ENCODE results near the gene TAF11L6.
"Not testable (repeated sequence)": the region's sequence is repeated elsewhere in the genome, so short reads cannot be mapped to it uniquely, and the experiment has no call there.

TAF11L6 gene

DNA sequence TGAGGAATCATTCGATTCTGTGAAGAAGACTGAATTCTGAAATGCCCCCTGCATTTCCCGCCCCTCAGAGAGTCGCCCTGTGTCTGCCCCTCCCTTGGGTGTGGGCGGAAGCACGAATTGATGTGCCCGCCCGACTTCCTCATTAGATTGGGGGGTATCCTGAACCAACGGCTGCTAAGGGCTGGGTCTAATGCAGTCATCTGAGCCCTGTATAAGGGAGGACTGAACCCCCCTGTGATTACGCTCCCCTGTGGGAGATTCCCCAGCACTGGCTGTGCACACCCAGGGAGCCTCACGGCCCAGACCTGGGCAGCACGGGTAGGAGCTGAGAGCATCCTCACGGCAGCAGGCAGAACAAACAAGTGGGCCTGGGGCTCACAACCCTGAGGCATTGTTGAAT, 10.9 kb upstream of the TAF11L6 start:
- H3K27ac ChIP-seq (ENCODE audit: low read depth in 2 of 2, low read length in 2 of 2); H3K9ac ChIP-seq (ENCODE audit: low read depth in 1 of 2, low read length in 2 of 2); H3K9me3 ChIP-seq (ENCODE audit: control insufficient read depth in 2 of 2, low read length in 2 of 2); H3K36me3 ChIP-seq (ENCODE audit: control insufficient read depth in 2 of 2, insufficient read depth in 2 of 2, low read length in 2 of 2); H3K27me3 ChIP-seq (ENCODE audit: control insufficient read depth in 2 of 2, insufficient read depth in 2 of 2, low read length in 2 of 2); H3K4me3 ChIP-seq (ENCODE audit: low read length in 2 of 2); H3K4me1 ChIP-seq (ENCODE audit: control insufficient read depth in 2 of 2, insufficient read depth in 2 of 2, low read length in 2 of 2): not testable (repeated sequence)

DNA sequence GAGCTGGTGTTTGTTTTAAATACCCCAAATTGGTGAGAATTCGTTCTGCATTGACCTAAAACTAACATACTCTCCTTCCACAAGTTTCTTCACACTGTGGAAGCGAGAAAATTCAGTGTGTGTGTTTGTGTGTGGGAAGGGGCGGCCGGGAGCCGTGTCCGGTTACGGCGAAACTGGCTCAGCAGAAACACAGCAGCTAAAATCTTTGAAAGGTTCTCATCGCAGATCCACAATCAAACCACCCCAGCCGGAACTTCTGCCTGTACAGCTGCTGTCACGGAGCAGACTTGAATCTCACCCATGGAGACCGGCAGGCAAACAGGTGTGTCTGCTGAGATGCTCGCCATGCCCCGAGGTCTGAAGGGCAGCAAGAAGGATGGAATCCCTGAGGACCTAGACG, 10.4 kb upstream of the TAF11L6 start, which contains the start of gene TAF11L3:
TSS of gene TAF11L3 (plus strand) at position 301 of the 400 bp plus-strand sequence.
- not testable (repeated sequence) for H3K9ac ChIP-seq (ENCODE audit: low read depth in 1 of 2, low read length in 2 of 2); H3K36me3 ChIP-seq (ENCODE audit: control insufficient read depth in 2 of 2, insufficient read depth in 2 of 2, low read length in 2 of 2); H3K4me1 ChIP-seq (ENCODE audit: control insufficient read depth in 2 of 2, insufficient read depth in 2 of 2, low read length in 2 of 2); H3K4me3 ChIP-seq (ENCODE audit: low read length in 2 of 2); H3K27me3 ChIP-seq (ENCODE audit: control insufficient read depth in 2 of 2, insufficient read depth in 2 of 2, low read length in 2 of 2); H3K9me3 ChIP-seq (ENCODE audit: control insufficient read depth in 2 of 2, low read length in 2 of 2); H3K27ac ChIP-seq (ENCODE audit: low read depth in 2 of 2, low read length in 2 of 2)

DNA sequence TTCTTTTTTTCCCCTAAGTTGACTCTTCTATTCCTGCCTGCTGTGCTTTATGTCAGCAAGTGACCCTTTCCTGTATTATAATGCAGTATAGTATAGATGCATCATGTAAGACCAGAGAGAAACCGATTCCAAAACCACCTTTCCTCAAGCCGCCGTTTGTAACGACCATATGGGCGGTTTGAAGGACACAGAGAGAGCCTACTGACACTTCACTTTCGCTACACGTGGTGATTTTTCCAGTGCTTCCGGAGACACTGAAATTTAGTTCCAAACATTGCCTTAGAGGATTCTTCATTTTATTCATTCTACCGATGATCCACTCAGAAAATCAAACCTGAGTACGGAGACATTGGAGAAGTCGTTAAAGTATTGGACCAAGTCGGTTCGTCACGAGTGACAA, 9.0 kb upstream of the TAF11L6 start:
- H3K9me3 ChIP-seq (ENCODE audit: control insufficient read depth in 2 of 2, low read length in 2 of 2); H3K27ac ChIP-seq (ENCODE audit: low read depth in 2 of 2, low read length in 2 of 2); H3K9ac ChIP-seq (ENCODE audit: low read depth in 1 of 2, low read length in 2 of 2); H3K4me3 ChIP-seq (ENCODE audit: low read length in 2 of 2); H3K4me1 ChIP-seq (ENCODE audit: control insufficient read depth in 2 of 2, insufficient read depth in 2 of 2, low read length in 2 of 2); H3K36me3 ChIP-seq (ENCODE audit: control insufficient read depth in 2 of 2, insufficient read depth in 2 of 2, low read length in 2 of 2); H3K27me3 ChIP-seq (ENCODE audit: control insufficient read depth in 2 of 2, insufficient read depth in 2 of 2, low read length in 2 of 2): not testable (repeated sequence)

DNA sequence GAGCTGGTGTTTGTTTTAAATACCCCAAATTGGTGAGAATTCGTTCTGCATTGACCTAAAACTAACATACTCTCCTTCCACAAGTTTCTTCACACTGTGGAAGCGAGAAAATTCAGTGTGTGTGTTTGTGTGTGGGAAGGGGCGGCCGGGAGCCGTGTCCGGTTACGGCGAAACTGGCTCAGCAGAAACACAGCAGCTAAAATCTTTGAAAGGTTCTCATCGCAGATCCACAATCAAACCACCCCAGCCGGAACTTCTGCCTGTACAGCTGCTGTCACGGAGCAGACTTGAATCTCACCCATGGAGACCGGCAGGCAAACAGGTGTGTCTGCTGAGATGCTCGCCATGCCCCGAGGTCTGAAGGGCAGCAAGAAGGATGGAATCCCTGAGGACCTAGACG, 7.0 kb upstream of the TAF11L6 start, which contains the start of gene TAF11L4:
TSS of gene TAF11L4 (plus strand) at position 301 of the 400 bp plus-strand sequence.
- not testable (repeated sequence) for H3K9ac ChIP-seq (ENCODE audit: low read depth in 1 of 2, low read length in 2 of 2); H3K27me3 ChIP-seq (ENCODE audit: control insufficient read depth in 2 of 2, insufficient read depth in 2 of 2, low read length in 2 of 2); H3K27ac ChIP-seq (ENCODE audit: low read depth in 2 of 2, low read length in 2 of 2); H3K9me3 ChIP-seq (ENCODE audit: control insufficient read depth in 2 of 2, low read length in 2 of 2); H3K4me3 ChIP-seq (ENCODE audit: low read length in 2 of 2); H3K36me3 ChIP-seq (ENCODE audit: control insufficient read depth in 2 of 2, insufficient read depth in 2 of 2, low read length in 2 of 2); H3K4me1 ChIP-seq (ENCODE audit: control insufficient read depth in 2 of 2, insufficient read depth in 2 of 2, low read length in 2 of 2)

DNA sequence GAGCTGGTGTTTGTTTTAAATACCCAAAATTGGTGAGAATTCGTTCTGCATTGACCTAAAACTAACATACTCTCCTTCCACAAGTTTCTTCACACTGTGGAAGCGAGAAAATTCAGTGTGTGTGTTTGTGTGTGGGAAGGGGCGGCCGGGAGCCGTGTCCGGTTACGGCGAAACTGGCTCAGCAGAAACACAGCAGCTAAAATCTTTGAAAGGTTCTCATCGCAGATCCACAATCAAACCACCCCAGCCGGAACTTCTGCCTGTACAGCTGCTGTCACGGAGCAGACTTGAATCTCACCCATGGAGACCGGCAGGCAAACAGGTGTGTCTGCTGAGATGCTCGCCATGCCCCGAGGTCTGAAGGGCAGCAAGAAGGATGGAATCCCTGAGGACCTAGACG, 3.5 kb upstream of the TAF11L6 start, which contains the start of gene TAF11L5:
TSS of gene TAF11L5 (plus strand) at position 301 of the 400 bp plus-strand sequence.
- not testable (repeated sequence) for H3K27me3 ChIP-seq (ENCODE audit: control insufficient read depth in 2 of 2, insufficient read depth in 2 of 2, low read length in 2 of 2); H3K9ac ChIP-seq (ENCODE audit: low read depth in 1 of 2, low read length in 2 of 2); H3K36me3 ChIP-seq (ENCODE audit: control insufficient read depth in 2 of 2, insufficient read depth in 2 of 2, low read length in 2 of 2); H3K9me3 ChIP-seq (ENCODE audit: control insufficient read depth in 2 of 2, low read length in 2 of 2); H3K4me3 ChIP-seq (ENCODE audit: low read length in 2 of 2); H3K4me1 ChIP-seq (ENCODE audit: control insufficient read depth in 2 of 2, insufficient read depth in 2 of 2, low read length in 2 of 2); H3K27ac ChIP-seq (ENCODE audit: low read depth in 2 of 2, low read length in 2 of 2)

DNA sequence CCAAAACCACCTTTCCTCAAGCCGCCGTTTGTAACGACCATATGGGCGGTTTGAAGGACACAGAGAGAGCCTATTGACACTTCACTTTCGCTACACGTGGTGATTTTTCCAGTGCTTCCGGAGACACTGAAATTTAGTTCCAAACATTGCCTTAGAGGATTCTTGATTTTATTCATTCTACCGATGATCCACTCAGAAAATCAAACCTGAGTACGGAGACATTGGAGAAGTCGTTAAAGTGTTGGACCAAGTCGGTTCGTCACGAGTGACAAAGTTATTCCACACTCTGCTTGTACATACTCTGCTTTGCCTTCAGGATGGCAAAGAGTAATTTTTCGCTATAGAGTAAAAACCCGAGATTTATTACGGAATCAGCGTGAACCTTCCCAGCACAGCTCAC, 2.0 kb upstream of the TAF11L6 start:
- H3K4me3 ChIP-seq (ENCODE audit: low read length in 2 of 2); H3K36me3 ChIP-seq (ENCODE audit: control insufficient read depth in 2 of 2, insufficient read depth in 2 of 2, low read length in 2 of 2); H3K9me3 ChIP-seq (ENCODE audit: control insufficient read depth in 2 of 2, low read length in 2 of 2); H3K9ac ChIP-seq (ENCODE audit: low read depth in 1 of 2, low read length in 2 of 2); H3K27me3 ChIP-seq (ENCODE audit: control insufficient read depth in 2 of 2, insufficient read depth in 2 of 2, low read length in 2 of 2); H3K4me1 ChIP-seq (ENCODE audit: control insufficient read depth in 2 of 2, insufficient read depth in 2 of 2, low read length in 2 of 2); H3K27ac ChIP-seq (ENCODE audit: low read depth in 2 of 2, low read length in 2 of 2): not testable (repeated sequence)

Measured in mucosa of rectum (tissue), 2 donors.